Measurements from ENCODE around the gene FBXW2.

The FBXW2 gene

GRCh38 chr9:120713257-120714087 is 79.7 kb downstream of the FBXW2 start:
- no peak for DNase-seq

DNA sequence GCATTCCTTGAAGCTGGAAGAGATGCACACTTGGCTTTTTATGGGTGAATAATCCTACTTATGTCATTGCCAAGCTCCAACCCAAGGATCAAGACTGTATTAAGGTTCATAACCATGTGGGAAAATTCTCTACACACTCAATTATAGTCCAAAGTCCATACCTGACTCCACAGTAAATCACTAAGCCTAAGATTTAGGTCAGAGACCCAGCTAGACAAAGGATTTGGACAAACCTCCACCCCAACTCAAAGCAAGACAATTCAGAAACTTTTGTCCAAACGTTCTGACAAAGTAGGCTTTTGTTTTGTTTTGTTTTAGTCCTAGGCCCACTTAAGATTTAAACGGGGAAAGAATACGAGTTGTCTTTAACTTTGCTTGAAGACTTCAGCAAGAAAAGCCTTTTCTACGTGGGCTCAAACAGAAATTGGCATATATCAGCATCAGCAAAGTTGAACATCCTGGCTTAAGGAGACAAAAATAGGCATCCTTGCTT is 80.6 kb downstream of the FBXW2 start:
- peak; percentile 16 for DNase-seq

GRCh38 chr9:120711841-120712538 is 81.2 kb downstream of the FBXW2 start:
- DNase-seq = no peak

DNA sequence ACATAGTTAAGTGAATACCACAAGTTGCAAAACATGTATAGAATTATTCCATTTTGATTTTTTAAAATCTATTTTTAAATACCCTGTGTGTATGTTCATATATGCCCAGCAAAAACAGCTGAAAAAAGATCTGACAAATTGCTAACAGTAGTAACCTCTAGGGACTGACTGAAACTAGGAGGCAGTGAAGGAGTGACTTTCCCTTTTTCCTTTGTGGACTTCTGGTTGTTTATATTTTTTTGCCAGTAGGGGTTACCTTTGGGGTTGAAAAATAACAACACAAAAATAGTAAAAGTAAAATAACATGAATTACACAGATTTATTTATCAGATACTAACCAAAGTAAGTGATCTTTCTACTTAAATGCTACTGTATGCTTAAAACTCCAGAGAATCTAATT is 81.9 kb downstream of the FBXW2 start:
- no peak for DNase-seq

DNA sequence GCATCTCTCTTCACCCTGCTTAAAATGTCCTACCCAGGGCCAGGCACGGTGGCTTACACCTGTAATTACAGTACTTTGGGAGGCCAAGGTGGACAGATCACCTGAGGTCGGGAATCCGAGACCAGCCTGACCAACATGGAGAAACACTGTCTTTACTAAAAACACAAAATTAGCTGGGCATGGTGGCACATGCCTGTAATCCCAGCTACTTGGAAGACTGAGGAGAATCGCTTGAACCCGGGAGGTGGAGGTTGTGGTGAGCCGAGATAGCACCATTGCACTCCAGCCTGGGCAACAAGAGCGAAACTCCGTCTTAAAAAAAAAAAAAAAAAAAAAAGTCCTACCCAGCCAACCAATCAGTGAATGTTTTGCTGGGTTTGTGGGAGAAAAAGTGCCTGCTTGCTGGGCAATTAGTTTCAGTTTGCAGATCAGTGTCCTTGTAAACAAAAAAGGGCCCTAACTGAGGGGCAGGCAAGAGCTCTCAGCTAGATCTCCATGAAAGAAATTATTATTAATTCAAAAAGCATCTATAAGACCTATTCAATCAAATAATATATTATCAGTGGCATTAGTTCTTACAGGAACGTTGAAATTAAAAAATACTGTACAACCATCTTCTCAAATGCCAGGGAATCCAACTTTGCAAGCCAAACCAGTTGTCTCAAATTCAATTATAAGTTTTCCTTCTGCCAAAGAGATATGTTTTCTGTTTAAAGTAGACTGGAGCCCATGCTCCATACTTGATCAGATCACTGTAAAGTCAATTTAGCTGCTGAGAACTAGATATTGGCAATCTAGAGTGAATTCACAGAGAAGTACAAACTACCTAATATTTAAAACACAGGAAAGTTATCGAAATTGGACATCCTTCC is 82.9 kb downstream of the FBXW2 start:
- DNase-seq = peak; percentile 22

- peak; percentile 18 for DNase-seq
These were observed 84.5 kb downstream of the FBXW2 start for GRCh38 chr9:120708526-120709224.

DNA sequence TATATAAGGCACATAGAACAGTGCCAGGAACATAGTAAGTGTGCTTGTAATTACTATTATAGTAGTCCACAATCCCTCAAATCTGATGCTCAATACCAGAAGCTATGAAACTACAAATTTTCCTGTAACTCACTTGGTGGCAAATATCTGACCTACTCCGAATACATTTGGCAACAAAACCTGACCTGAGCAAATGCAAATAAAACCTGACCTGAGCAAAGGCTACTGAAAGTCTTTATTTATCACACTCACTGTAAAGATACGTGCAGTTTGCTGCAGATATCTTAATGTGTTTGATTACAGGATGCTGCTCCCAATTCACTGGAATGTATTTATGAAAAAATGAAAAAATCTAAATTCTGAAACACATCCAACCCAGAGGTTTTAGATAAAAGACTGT is 86.0 kb downstream of the FBXW2 start:
- no peak for DNase-seq

Data from DMS79 treated with DMSO at 0.1 percent for 48 hours (cell line).